ENCODE results near the gene CYTH4.

Gene CYTH4

GRCh38 chr22:37298748-37299495, 16.6 kb downstream of the CYTH4 start:
- no peak for TF ChIP-seq CTCF (IDR thresholded peaks at IDR 0.05; ENCODE audit: low read depth, low read length)
- no peak for DNase-seq (ENCODE audit: low read depth in 2 of 2)
- H3K4me3 ChIP-seq (replicated peaks in 1 of 2; ENCODE audit: low read depth in 2 of 2, low read length in 2 of 2), result no peak overlapping the region

DNA sequence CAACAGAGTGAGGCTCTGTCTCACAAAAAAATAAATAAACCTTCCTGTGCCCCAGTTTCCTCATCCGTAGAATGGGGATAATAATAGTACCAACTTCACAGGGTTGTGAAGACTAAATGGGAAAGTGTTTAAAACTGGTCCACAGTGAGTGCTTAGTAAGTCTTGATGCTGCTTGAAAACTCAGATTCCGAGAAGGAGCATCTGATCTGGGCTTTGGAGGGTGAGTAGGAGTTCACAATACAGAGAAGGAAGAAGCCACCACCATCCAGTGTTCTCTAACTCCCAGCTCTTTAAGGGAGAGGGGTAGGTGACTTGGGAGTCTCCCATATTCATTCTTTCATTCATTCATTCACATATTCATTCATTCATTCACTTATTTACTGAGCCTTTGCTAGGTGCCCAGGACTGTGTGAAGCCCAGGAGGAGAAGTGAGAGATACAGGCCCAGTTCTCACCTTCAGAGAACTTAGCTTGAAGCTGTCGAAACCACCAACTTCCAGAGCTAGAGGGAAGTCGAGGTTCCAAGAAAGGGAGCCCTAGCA, 17.7 kb downstream of the CYTH4 start:
- DNase-seq (ENCODE audit: low read depth in 2 of 2), result no peak
- H3K4me3 ChIP-seq (replicated peaks in 1 of 2; ENCODE audit: low read depth in 2 of 2, low read length in 2 of 2), result no peak overlapping the region
- TF ChIP-seq CTCF (IDR thresholded peaks at IDR 0.05; ENCODE audit: low read depth, low read length), result no peak

GRCh38 chr22:37300551-37301017, 18.3 kb downstream of the CYTH4 start:
- TF ChIP-seq CTCF (IDR thresholded peaks at IDR 0.05; ENCODE audit: low read depth, low read length), result no peak
- no peak overlapping the region for H3K4me3 ChIP-seq (replicated peaks in 1 of 2; ENCODE audit: low read depth in 2 of 2, low read length in 2 of 2)
- DNase-seq (ENCODE audit: low read depth in 2 of 2), result no peak

GRCh38 chr22:37301144-37301830, 19.0 kb downstream of the CYTH4 start:
- no peak overlapping the region for H3K4me3 ChIP-seq (replicated peaks in 1 of 2; ENCODE audit: low read depth in 2 of 2, low read length in 2 of 2)
- DNase-seq (ENCODE audit: low read depth in 2 of 2), result peak in 1 of 2 donors; percentile 41
- TF ChIP-seq CTCF (IDR thresholded peaks at IDR 0.05; ENCODE audit: low read depth, low read length), result no peak

GRCh38 chr22:37302674-37303555, 20.6 kb downstream of the CYTH4 start:
- no peak overlapping the region for H3K4me3 ChIP-seq (replicated peaks in 1 of 2; ENCODE audit: low read depth in 2 of 2, low read length in 2 of 2)
- no peak for TF ChIP-seq CTCF (IDR thresholded peaks at IDR 0.05; ENCODE audit: low read depth, low read length)
- peak in 1 of 2 donors; percentile 25 for DNase-seq (ENCODE audit: low read depth in 2 of 2)

GRCh38 chr22:37303821-37304274, 21.5 kb downstream of the CYTH4 start:
- no peak overlapping the region for H3K4me3 ChIP-seq (replicated peaks in 1 of 2; ENCODE audit: low read depth in 2 of 2, low read length in 2 of 2)
- no peak for TF ChIP-seq CTCF (IDR thresholded peaks at IDR 0.05; ENCODE audit: low read depth, low read length)
- DNase-seq (ENCODE audit: low read depth in 2 of 2), result peak; percentile 82 to 91
